GM10266 (cell line): ENCODE measurements around the gene ZNF750.

Source experiments
- DNase-seq: peaks from one replicate; pipeline ENCODE4 v3.0.0; 2012; ENCODE audit errors: extremely low spot score
- TF ChIP-seq, protein P1 (sequence below): IDR thresholded peaks from 2 replicates; pipeline ENCODE4 v1.5.1; 2012; ENCODE audit warnings: mild to moderate bottlenecking, low read depth; ENCODE audit not compliant: control insufficient read depth, insufficient read depth; ENCODE audit errors: missing control alignments

The ZNF750 gene

DNA sequence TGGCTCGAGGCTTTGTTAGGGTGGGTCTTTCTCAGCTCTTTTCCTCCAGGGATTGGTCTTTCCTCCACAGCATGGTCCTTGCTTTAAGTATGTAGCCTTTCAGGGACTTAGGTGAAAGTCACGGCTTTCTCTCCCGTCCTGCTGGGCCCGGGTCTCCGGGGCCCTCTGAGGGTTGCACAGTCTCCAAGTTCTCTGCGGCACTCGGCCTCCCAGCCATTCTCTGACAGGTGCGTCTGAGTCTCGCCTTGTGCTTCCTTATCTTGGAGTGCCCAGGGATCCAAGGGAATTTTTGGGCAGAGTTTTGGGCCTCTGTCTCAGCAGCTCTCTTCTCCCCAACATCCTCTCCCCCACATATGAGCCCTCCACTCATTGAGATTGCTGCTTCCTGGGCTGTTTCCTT lies 36.6 kb downstream of the ZNF750 start:
- TF ChIP-seq, protein P1, sequence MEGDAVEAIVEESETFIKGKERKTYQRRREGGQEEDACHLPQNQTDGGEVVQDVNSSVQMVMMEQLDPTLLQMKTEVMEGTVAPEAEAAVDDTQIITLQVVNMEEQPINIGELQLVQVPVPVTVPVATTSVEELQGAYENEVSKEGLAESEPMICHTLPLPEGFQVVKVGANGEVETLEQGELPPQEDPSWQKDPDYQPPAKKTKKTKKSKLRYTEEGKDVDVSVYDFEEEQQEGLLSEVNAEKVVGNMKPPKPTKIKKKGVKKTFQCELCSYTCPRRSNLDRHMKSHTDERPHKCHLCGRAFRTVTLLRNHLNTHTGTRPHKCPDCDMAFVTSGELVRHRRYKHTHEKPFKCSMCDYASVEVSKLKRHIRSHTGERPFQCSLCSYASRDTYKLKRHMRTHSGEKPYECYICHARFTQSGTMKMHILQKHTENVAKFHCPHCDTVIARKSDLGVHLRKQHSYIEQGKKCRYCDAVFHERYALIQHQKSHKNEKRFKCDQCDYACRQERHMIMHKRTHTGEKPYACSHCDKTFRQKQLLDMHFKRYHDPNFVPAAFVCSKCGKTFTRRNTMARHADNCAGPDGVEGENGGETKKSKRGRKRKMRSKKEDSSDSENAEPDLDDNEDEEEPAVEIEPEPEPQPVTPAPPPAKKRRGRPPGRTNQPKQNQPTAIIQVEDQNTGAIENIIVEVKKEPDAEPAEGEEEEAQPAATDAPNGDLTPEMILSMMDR, result no peak
- DNase-seq, result no peak

DNA sequence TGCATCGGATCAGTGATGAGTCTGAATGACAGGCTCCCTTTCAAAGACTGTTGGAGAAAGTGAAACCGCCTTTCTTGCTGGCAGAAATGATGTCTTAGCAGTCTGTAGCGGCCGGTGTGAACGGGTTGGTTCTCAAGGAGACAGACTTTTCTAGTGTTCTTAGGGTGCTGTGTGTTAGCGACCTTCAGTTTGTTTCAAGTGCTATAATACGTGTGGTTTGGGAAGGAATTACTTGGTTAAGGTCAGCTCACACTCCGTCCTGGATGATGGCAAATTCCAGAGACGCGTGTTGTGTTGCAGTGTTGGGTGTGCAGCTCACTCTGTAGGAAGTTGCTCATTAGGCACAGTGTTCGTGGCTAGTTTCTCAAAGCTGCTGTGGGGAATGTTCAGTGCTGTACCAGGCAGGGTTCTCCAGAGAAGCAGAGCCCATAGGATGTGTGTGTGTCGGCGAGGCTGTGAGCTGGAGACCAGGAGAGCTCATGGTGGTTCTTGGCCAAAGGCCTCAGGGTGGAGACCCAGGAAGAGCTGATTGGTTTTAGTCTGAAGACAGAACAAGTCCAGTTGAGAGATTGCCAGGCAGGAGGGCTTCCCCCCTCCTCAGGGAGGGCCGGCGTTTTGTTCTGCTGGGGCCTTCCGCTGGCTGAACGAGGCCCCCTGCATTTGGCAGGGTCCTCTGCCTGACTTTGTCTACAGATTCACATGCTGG lies 37.6 kb downstream of the ZNF750 start:
- TF ChIP-seq, protein P1, result no peak
- no peak for DNase-seq

DNA sequence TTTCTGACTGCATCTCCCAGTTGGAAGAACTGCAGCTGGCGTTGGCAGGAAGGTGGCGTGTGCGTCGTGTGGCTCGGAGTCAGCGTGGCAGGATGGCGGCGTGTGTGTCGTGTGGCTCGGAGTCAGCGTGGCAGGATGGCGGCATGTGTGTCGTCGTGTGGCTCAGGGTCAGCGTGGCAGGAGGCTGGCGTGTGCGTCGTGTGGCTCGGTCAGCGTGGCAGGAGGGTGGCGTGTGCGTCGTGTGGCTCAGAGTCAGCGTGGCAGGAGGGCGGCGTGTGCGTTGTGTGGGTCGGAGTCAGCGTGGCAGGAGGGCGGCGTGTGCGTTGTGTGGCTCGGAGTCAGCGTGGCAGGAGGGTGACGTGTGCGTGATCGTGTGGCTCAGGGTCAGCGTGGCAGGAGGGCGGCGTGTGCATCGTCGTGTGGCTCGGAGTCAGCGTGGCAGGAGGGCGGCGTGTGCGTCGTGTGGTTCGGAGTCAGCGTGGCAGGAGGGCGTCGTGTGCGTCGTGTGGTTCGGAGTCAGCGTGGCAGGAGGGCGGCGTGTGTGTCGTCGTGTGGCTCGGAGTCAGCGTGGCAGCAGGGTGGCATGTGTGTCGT lies 38.3 kb downstream of the ZNF750 start:
- TF ChIP-seq, protein P1, result no peak
- no peak for DNase-seq

DNA sequence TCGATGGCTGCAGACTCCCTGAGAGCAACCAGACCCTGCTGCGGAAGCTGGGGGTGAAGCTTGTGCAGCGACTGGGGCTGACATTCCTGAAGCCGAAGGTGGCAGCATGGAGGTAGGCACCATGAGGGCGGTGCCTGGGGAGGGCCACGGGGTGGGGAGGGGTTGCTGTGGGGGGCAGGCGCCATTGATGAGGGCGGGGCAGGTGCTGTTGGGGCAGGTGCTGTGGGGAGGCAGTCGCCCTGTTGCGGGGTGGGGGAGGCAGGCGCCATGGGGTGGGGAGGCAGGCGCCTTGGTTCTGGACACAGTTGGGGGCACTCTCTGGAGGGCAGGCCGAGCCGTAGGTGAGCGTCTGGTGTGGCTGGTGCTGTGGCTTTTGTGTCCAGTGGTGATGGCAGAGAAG lies 38.9 kb downstream of the ZNF750 start:
- no peak for DNase-seq
- TF ChIP-seq, protein P1, result no peak

DNA sequence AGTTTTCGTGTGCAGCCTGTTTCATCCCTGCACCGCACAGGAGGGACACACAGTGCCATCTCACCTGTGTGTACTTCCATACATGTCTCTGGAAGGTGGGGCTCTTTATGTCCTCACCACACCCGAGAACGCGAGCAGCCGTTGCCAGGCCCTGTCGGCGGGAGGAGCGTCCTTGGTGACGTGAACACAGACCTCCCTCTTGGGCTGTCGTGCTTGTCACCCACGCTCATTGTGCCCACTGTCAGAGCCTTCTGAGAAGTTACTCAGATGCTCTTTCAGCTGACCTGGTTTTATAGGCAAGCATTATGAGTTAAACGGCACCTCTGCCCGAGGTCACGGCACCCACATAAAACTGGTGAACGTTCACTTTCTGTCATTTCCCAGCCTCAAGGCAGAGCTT lies 40.2 kb downstream of the ZNF750 start:
- DNase-seq, result no peak
- TF ChIP-seq, protein P1, result no peak

DNA sequence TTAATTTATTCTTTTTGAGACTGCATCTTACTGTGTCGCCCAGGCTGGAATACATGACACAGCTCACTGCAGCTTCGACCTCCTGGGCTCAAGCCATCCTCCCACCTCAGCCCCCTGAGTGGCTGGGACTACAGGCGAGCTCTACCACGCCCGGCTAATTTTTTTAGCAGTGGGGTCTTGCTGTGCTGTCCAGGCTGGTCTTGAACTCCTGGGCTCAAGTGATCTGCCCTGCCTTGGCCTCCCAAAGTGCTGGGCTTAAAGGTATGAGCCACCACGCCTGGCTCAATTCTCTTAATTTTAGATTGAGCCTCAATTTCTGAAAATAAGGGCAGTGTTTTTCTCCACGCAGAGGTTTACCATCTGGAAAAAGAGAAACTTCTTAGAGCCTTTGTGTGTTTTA lies 41.1 kb downstream of the ZNF750 start:
- DNase-seq, result no peak
- TF ChIP-seq, protein P1, result no peak

DNA sequence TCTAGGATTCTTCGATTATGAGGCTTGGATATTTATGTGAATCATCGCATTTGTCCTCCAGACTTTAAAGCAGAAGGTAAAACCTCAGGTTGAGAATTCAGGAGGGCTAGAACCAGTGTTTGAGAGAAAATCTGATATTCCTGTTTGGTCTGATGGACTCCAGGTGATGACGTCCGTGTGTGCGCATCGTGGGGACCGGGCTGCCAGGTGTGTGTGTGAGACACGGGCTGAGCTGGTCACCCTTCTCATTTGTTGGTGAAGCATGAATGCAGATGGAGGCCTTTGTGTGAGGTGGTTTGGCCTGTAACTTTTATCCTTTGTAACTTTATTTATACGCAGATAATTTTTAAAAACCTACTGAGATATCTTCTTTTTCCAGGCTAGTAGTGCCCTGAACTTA lies 42.8 kb downstream of the ZNF750 start:
- DNase-seq, result no peak
- TF ChIP-seq, protein P1, result no peak
